ENCODE results near the gene NR3C2. TPM values are rescaled to one million over a fixed set of nuclear protein-coding genes. Genes with fewer than 3 reads are reported as not detected.

NR3C2 gene
- total RNA-seq, 2 donors from 2014 or later, result 14.6 to 17.4 TPM

- DNase-seq (ENCODE audit: low spot score), result no peak
- Histone ChIP-seq H3K36me3 (no peaks in the 10 kb centered on the region), H3K9me3 (no peaks in the 10 kb centered on the region), H3K27me3 (replicated peaks; ENCODE audit: insufficient read depth) (no peaks in the 10 kb centered on the region), H3K4me3 (no peak overlapping the region), H3K4me1 (replicated peaks) (no peaks in the 10 kb centered on the region), H3K27ac (no peak overlapping the region)
- 79% methylated on average over 1 of the region's 1 CpG for WGBS
- TF ChIP-seq CTCF (IDR thresholded peaks at IDR 0.05), result no peak
- TF ChIP-seq POLR2AphosphoS5 (IDR thresholded peaks at IDR 0.05), result no peak
- no peak for TF ChIP-seq POLR2A (IDR thresholded peaks at IDR 0.05)
- intact Hi-C loops (cut with DNase I), result no loop called here
These were observed 348.1 kb downstream of the NR3C2 start for GRCh38 chr4:148094149-148094548.

- H3K4me3 ChIP-seq, result no peak overlapping the region
- no peaks in the 10 kb centered on the region for H3K27me3 ChIP-seq (replicated peaks; ENCODE audit: insufficient read depth)
- H3K27ac ChIP-seq, result no peak overlapping the region
- no peaks in the 10 kb centered on the region for H3K4me1 ChIP-seq (replicated peaks)
- no peaks in the 10 kb centered on the region for H3K9me3 ChIP-seq
- TF ChIP-seq CTCF (IDR thresholded peaks at IDR 0.05), result no peak
- TF ChIP-seq POLR2AphosphoS5 (IDR thresholded peaks at IDR 0.05), result no peak
- TF ChIP-seq POLR2A (IDR thresholded peaks at IDR 0.05), result no peak
- no peaks in the 10 kb centered on the region for H3K36me3 ChIP-seq
- DNase-seq (ENCODE audit: low spot score), result no peak
- intact Hi-C loops (cut with DNase I), result no loop called here
- 100% methylated on average over 5 of the region's 5 CpGs for WGBS
These were observed 349.1 kb downstream of the NR3C2 start for GRCh38 chr4:148093065-148093464.

- intact Hi-C loops (cut with DNase I), result no loop called here
- Histone ChIP-seq H3K27ac (no peak overlapping the region), H3K36me3 (no peaks in the 10 kb centered on the region), H3K9me3 (no peaks in the 10 kb centered on the region), H3K4me1 (replicated peaks) (no peaks in the 10 kb centered on the region), H3K4me3 (no peak overlapping the region), H3K27me3 (replicated peaks; ENCODE audit: insufficient read depth) (no peaks in the 10 kb centered on the region)
- DNase-seq (ENCODE audit: low spot score), result no peak
- TF ChIP-seq POLR2A (IDR thresholded peaks at IDR 0.05) (no peak), POLR2AphosphoS5 (IDR thresholded peaks at IDR 0.05) (no peak), CTCF (IDR thresholded peaks at IDR 0.05) (no peak)
- WGBS, result 96% methylated on average over 11 of the region's 11 CpGs
These were observed 349.7 kb downstream of the NR3C2 start for GRCh38 chr4:148092316-148093014.

- intact Hi-C loops (cut with DNase I), result no loop called here
- TF ChIP-seq POLR2AphosphoS5 (IDR thresholded peaks at IDR 0.05) (no peak), POLR2A (IDR thresholded peaks at IDR 0.05) (no peak), CTCF (IDR thresholded peaks at IDR 0.05) (no peak)
- WGBS, result 91% methylated on average over 4 of the region's 4 CpGs
These were observed 350.3 kb downstream of the NR3C2 start for GRCh38 chr4:148091896-148092295.

More at GRCh38 chr4:148091896-148092295, 350.3 kb downstream of the NR3C2 start:
- Histone ChIP-seq H3K9me3 (no peaks in the 10 kb centered on the region), H3K27ac (no peak overlapping the region), H3K27me3 (replicated peaks; ENCODE audit: insufficient read depth) (no peaks in the 10 kb centered on the region), H3K4me1 (replicated peaks) (no peaks in the 10 kb centered on the region), H3K36me3 (no peaks in the 10 kb centered on the region), H3K4me3 (no peak overlapping the region)
- no peak for DNase-seq (ENCODE audit: low spot score)

All from prostate gland (tissue), 2 donors.